Liver (tissue), 9 donors: Measurements from ENCODE around the gene TRPC4. TPM values are rescaled to one million over a fixed set of nuclear protein-coding genes. Genes with fewer than 3 reads are reported as not detected.

Experiments
- DNase-seq: peaks from one replicate; pipeline ENCODE4 v3.0.0-alpha.2; 2017; ENCODE audit warnings: low spot score
- H3K27ac ChIP-seq, 2 donors: one replicate each; pipeline ENCODE4 v1.7.0; 2013; ENCODE audit warnings: inconsistent platforms in 2 of 2, low read length in 2 of 2, control low read depth in 1 of 2, low read depth in 1 of 2, mild to moderate bottlenecking in 1 of 2
- H3K27me3 ChIP-seq, 4 donors: one replicate each; pipeline versions ENCODE4 v1.6.1 to v1.7.0; 2013; ENCODE audit warnings: low read length in 3 of 4, inconsistent platforms in 1 of 4, mild to moderate bottlenecking in 1 of 4, moderate library complexity in 1 of 4; ENCODE audit not compliant: control insufficient read depth in 4 of 4, insufficient read depth in 4 of 4
- H3K36me3 ChIP-seq, 4 donors: one replicate each; pipeline versions ENCODE4 v1.6.1 to v1.7.0; 2013; ENCODE audit warnings: low read length in 3 of 4, mild to moderate bottlenecking in 3 of 4, low read depth in 1 of 4, moderate library complexity in 1 of 4; ENCODE audit not compliant: control insufficient read depth in 4 of 4, insufficient read depth in 3 of 4
- H3K4me1 ChIP-seq, 4 donors: one replicate each; pipeline versions ENCODE4 v1.6.1 to v1.7.0; 2013; ENCODE audit warnings: low read length in 3 of 4, mild to moderate bottlenecking in 3 of 4, moderate library complexity in 1 of 4; ENCODE audit not compliant: control insufficient read depth in 4 of 4, insufficient read depth in 4 of 4
- H3K4me3 ChIP-seq, 3 donors: one replicate each; pipeline versions ENCODE4 v1.6.1 to v1.7.0; 2013; ENCODE audit warnings: low read length in 3 of 3, control low read depth in 1 of 3, low read depth in 1 of 3, mild to moderate bottlenecking in 1 of 3
- H3K9ac ChIP-seq, 2 donors: one replicate each; pipeline ENCODE4 v1.7.0; 2013; ENCODE audit warnings: low read length in 2 of 2, mild to moderate bottlenecking in 2 of 2, moderate library complexity in 2 of 2, control low read depth in 1 of 2, low read depth in 1 of 2
- H3K9me3 ChIP-seq, 4 donors: one replicate each; pipeline versions ENCODE4 v1.6.1 to v1.7.0; 2013; ENCODE audit warnings: low read length in 3 of 4; ENCODE audit not compliant: control insufficient read depth in 4 of 4
- ATF3 ChIP-seq: IDR thresholded peaks from 2 replicates; pipeline ENCODE4 v1.6.1; 2016; ENCODE audit warnings: antibody characterized with exemption
- CTCF ChIP-seq: fragments of 150-350 bp; IDR thresholded peaks from 2 replicates; pipeline ENCODE4 v1.5.1; 2017; ENCODE audit warnings: improper control_type of control experiment, low read depth, low read length; ENCODE audit not compliant: missing input control
- EGR1 ChIP-seq, 2 donors: IDR thresholded peaks; 2 replicates each; pipeline ENCODE4 v1.6.1; 2016 to 2018; ENCODE audit warnings: antibody characterized with exemption in 2 of 2, low read depth in 2 of 2
- FOXA1 ChIP-seq: IDR thresholded peaks from 2 replicates; pipeline ENCODE4 v1.6.1; 2016; ENCODE audit warnings: antibody characterized with exemption
- FOXA2 ChIP-seq: IDR thresholded peaks from 2 replicates; pipeline ENCODE4 v1.6.1; 2016; ENCODE audit warnings: antibody characterized with exemption
- GABPA ChIP-seq, 2 donors: IDR thresholded peaks in 1 of 2; conservative IDR thresholded peaks in 1 of 2; 2 replicates each; pipeline ENCODE4 v1.6.1; 2016; ENCODE audit warnings: antibody characterized with exemption in 2 of 2, mild to moderate bottlenecking in 1 of 2, moderate library complexity in 1 of 2
- HNF4A ChIP-seq, 2 donors: conservative IDR thresholded peaks; 2 replicates each; pipeline ENCODE4 v1.6.1; 2016; ENCODE audit warnings: antibody characterized with exemption in 2 of 2, mild to moderate bottlenecking in 2 of 2
- HNF4G ChIP-seq: IDR thresholded peaks from 2 replicates; pipeline ENCODE4 v1.6.1; 2016; ENCODE audit warnings: antibody characterized with exemption
- JUND ChIP-seq, 2 donors: IDR thresholded peaks; 2 replicates each; pipeline ENCODE4 v1.6.1; 2016; ENCODE audit warnings: antibody characterized with exemption in 2 of 2
- MAX ChIP-seq: IDR thresholded peaks from 2 replicates; pipeline ENCODE4 v1.6.1; 2016; ENCODE audit warnings: antibody characterized with exemption
- NR2F2 ChIP-seq: IDR thresholded peaks from 2 replicates; pipeline ENCODE4 v1.6.1; 2016; ENCODE audit warnings: antibody characterized with exemption
- RAD21 ChIP-seq, 2 donors: IDR thresholded peaks; 2 replicates each; pipeline ENCODE4 v1.6.1; 2016; ENCODE audit warnings: antibody characterized with exemption in 2 of 2, mild to moderate bottlenecking in 2 of 2
- REST ChIP-seq: IDR thresholded peaks from 2 replicates; pipeline ENCODE4 v1.6.1; 2016; ENCODE audit warnings: antibody characterized with exemption, mild to moderate bottlenecking
- RXRA ChIP-seq, 2 donors: IDR thresholded peaks; 2 replicates each; pipeline ENCODE4 v1.6.1; 2017 to 2018; ENCODE audit warnings: antibody characterized with exemption in 2 of 2, mild to moderate bottlenecking in 1 of 2
- SP1 ChIP-seq: IDR thresholded peaks from 2 replicates; pipeline ENCODE4 v1.6.1; 2018; ENCODE audit warnings: antibody characterized with exemption, mild to moderate bottlenecking
- TAF1 ChIP-seq: conservative IDR thresholded peaks from 2 replicates; pipeline ENCODE4 v1.6.1; 2016; ENCODE audit warnings: antibody characterized with exemption, mild to moderate bottlenecking
- YY1 ChIP-seq: IDR thresholded peaks from 2 replicates; pipeline ENCODE4 v1.6.1; 2016; ENCODE audit warnings: antibody characterized with exemption, mild to moderate bottlenecking
- ZBTB33 ChIP-seq: IDR thresholded peaks from 2 replicates; pipeline ENCODE4 v1.6.1; 2016; ENCODE audit warnings: antibody characterized with exemption
- WGBS: extraction: QIAGEN DNeasy Blood & Tissue Kit; methylation state at CpG from one replicate; pipeline ENCODE4 v1.1.7; 2013; 5-methylcytosine and 5-hydroxymethylcytosine counted together
- polyA plus RNA-seq, 2 donors: library from polyadenylated mRNA; stranded (reverse) in 1 of 2; unstranded in 1 of 2; fragments of 200-250 nt in 1 of 2; fragments of >200 nt in 1 of 2; fragmentation: Nextera tagmentation in 1 of 2; extraction: Ambion mirVana in 1 of 2; gene quantifications; one replicate each; pipeline versions ENCODE4 v1.2.1 to v1.2.3, GENCODE V29; 2013 to 2015
- total RNA-seq, 2 donors: library from RNA; depleted of rRNA; stranded (reverse); fragments of >200 nt; gene quantifications; one replicate each; pipeline ENCODE4 v1.2.3, GENCODE V29; 2014
- donor health status: healthy.
- donor health status: healthy.
- donor health status: healthy.
- donor health status: healthy.
- donor health status: healthy.

TRPC4 gene
- total and polyA plus RNA-seq, 4 donors, result 0.04 to 0.17 (median 0.05) TPM; not detected in 1

GRCh38 chr13:37651891-37652290 is 217.7 kb downstream of the TRPC4 start:
- Histone ChIP-seq H3K27ac (no peak overlapping the region), H3K9ac (no peak overlapping the region), H3K27me3 (no peaks in the 10 kb centered on the region), H3K9me3 (no peaks in the 10 kb centered on the region), H3K4me3 (no peak overlapping the region), H3K36me3 (no peaks in the 10 kb centered on the region), H3K4me1 (no peaks in the 10 kb centered on the region)
- WGBS, result 92% methylated on average over 1 of the region's 1 CpG
- DNase-seq, result no peak
- TF ChIP-seq RAD21 (IDR thresholded peaks at IDR 0.05) (no peak), HNF4G (no peak), TAF1 (no peak), SP1 (no peak), NR2F2 (no peak), GABPA (IDR thresholded peaks at IDR 0.05 in 1 of 2, conservative IDR thresholded peaks at IDR 0.05 in 1 of 2) (no peak), EGR1 (IDR thresholded peaks at IDR 0.05; ENCODE audit: low read depth in 2 of 2) (no peak), JUND (IDR thresholded peaks at IDR 0.05) (no peak), RXRA (IDR thresholded peaks at IDR 0.05) (no peak), ATF3 (no peak), REST (no peak), YY1 (no peak), HNF4A (conservative IDR thresholded peaks at IDR 0.05) (no peak), ZBTB33 (no peak), CTCF (no peak), FOXA1 (no peak), MAX (no peak), FOXA2 (no peak)

GRCh38 chr13:37648609-37649008 is 221.0 kb downstream of the TRPC4 start:
- DNase-seq, result no peak
- H3K9me3 ChIP-seq, result no peaks in the 10 kb centered on the region
- no peaks in the 10 kb centered on the region for H3K4me1 ChIP-seq
- H3K36me3 ChIP-seq, result no peaks in the 10 kb centered on the region
- H3K27ac ChIP-seq, result no peak overlapping the region
- H3K9ac ChIP-seq, result no peak overlapping the region
- no peak overlapping the region for H3K4me3 ChIP-seq
- peaks cover 0 to 5% (median 0%) of the 10 kb centered on the region in 4 donors for H3K27me3 ChIP-seq
- TF ChIP-seq ZBTB33 (no peak), FOXA1 (no peak), REST (no peak), CTCF (no peak)
